Colonic mucosa (tissue), 4 donors: ENCODE results near the gene SMOC1. TPM values are rescaled to one million over a fixed set of nuclear protein-coding genes. Genes with fewer than 3 reads are reported as not detected.

Source experiments
- DNase-seq: peaks from one replicate; pipeline ENCODE4 v3.0.0-alpha.2; 2020
- H3K27ac ChIP-seq: fragments of 200-600 bp; one replicate; pipeline ENCODE4 v1.8.0; 2021
- H3K27me3 ChIP-seq: fragments of 200-600 bp; one replicate; pipeline ENCODE4 v1.8.0; 2021
- H3K36me3 ChIP-seq: fragments of 200-600 bp; one replicate; pipeline ENCODE4 v1.8.0; 2021
- H3K4me1 ChIP-seq: fragments of 200-600 bp; one replicate; pipeline ENCODE4 v1.8.0; 2021; ENCODE audit warnings: mild to moderate bottlenecking
- H3K4me3 ChIP-seq: fragments of 200-600 bp; one replicate; pipeline ENCODE4 v1.8.0; 2021
- H3K9ac ChIP-seq, 2 donors: one replicate each; pipeline ENCODE4 v1.7.0; 2013; ENCODE audit warnings: control low read depth in 2 of 2, low read depth in 2 of 2, low read length in 2 of 2
- H3K9me3 ChIP-seq: fragments of 200-600 bp; one replicate; pipeline ENCODE4 v1.8.0; 2021
- intact Hi-C: fragments of 100-400 bp; cut with DNase I; formaldehyde crosslinking; loops from one replicate; pipeline ENCODE4 v1.14.1; 2022
- total RNA-seq, 2 donors: library from RNA; stranded (reverse); fragmentation: NEBNext Ultra II Directional in 1 of 2; extraction: Animal tissue kit (Norgen Biotek cat#: 25700) in 1 of 2; gene quantifications; one replicate each; pipeline ENCODE4 v1.2.1, GENCODE V29; 2021
- TF ChIP-seq, protein P1 (sequence below): fragments of 200-600 bp; IDR thresholded peaks from one replicate; pipeline ENCODE4 v1.8.0; 2022; ENCODE audit warnings: antibody characterized with exemption, mild to moderate bottlenecking
- donor health status: healthy.
- donor health status: DM: no; HTN: no; CAD: no.
- donor health status: DM: no; HTN: no; CAD: no.

SMOC1 gene, protein sequence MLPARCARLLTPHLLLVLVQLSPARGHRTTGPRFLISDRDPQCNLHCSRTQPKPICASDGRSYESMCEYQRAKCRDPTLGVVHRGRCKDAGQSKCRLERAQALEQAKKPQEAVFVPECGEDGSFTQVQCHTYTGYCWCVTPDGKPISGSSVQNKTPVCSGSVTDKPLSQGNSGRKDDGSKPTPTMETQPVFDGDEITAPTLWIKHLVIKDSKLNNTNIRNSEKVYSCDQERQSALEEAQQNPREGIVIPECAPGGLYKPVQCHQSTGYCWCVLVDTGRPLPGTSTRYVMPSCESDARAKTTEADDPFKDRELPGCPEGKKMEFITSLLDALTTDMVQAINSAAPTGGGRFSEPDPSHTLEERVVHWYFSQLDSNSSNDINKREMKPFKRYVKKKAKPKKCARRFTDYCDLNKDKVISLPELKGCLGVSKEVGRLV
- under 1 TPM; 0.50 to 0.67 TPM for total RNA-seq

DNA sequence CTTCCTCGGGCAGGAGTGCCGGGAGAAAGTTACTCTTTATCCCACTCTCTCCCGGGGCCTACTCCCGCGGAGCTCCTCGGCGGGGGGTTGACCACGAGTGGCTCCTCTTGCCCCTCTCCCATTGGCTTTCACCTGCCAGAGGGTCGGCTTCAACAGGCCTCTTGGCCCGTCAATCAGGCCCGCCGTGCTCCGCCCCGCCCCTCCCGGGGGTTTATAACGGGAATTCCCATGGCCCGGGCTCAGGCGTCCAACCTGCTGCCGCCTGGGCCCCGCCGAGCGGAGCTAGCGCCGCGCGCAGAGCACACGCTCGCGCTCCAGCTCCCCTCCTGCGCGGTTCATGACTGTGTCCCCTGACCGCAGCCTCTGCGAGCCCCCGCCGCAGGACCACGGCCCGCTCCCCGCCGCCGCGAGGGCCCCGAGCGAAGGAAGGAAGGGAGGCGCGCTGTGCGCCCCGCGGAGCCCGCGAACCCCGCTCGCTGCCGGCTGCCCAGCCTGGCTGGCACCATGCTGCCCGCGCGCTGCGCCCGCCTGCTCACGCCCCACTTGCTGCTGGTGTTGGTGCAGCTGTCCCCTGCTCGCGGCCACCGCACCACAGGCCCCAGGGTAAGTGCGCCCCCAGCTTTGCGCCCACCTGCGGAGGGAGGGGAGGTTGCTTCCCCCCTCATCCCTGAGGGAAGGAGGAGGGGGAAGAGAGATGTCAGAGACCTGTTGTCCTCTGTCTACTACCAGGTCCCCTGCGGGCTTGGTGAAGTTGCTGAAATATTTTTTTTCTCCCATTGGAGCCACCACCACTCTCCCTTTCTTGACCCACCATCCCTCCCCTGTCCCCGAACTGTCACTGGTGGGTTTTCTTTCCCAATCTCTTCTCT is at the start of gene SMOC1:
SMOC1 (plus strand) TSS at position 242 of the 869 bp plus-strand sequence; CDS start at position 505, 263 bp downstream.
- Histone ChIP-seq H3K4me1 (no peaks in the 10 kb centered on the region), H3K4me3 (peak within 1 kb of the TSS; percentile 7), H3K9ac (peak within 1 kb of the TSS in 1 of 2 donors; percentile 24), H3K9me3 (no peaks in the 10 kb centered on the region), H3K27ac (no peak within 1 kb of the TSS), H3K36me3 (no peaks in the 10 kb centered on the region), H3K27me3 (peaks cover 21% of the 10 kb centered on the region)
- TF ChIP-seq, protein P1, sequence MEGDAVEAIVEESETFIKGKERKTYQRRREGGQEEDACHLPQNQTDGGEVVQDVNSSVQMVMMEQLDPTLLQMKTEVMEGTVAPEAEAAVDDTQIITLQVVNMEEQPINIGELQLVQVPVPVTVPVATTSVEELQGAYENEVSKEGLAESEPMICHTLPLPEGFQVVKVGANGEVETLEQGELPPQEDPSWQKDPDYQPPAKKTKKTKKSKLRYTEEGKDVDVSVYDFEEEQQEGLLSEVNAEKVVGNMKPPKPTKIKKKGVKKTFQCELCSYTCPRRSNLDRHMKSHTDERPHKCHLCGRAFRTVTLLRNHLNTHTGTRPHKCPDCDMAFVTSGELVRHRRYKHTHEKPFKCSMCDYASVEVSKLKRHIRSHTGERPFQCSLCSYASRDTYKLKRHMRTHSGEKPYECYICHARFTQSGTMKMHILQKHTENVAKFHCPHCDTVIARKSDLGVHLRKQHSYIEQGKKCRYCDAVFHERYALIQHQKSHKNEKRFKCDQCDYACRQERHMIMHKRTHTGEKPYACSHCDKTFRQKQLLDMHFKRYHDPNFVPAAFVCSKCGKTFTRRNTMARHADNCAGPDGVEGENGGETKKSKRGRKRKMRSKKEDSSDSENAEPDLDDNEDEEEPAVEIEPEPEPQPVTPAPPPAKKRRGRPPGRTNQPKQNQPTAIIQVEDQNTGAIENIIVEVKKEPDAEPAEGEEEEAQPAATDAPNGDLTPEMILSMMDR: no peak
- peak; percentile 32 for DNase-seq
- intact Hi-C loops: loop anchor here (5.0 kb wide), 3 partner anchors 133 to 438 kb away; no protein-coding TSS in a partner anchor

DNA sequence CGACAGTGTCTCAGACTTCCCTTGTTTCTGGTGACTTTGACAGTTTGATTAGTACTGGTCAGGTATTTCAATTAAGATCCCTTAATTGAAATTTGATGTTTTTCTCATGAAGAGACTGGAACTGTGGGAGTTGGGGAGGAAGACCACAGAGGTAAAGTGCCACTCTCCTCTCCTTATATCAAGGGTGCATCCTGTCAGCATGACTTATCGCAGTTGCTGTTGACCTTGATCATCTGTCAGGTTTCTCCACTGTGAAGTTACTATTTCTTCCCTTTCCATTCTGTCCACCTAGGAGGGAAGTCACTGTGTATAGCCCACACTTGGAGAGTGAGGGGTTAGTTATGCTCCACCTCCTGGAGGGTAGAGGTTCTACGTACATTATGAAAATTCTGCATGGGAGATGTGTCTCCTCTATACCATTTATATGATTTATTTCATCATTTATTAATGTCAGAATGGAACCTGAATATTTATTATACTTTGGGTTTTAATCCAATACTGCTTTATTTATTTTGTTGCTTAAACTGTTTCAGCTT is 40.3 kb upstream of the SMOC1 start:
- H3K36me3 ChIP-seq: no peaks in the 10 kb centered on the region
- no peak for DNase-seq
- H3K4me3 ChIP-seq: no peak overlapping the region
- H3K27ac ChIP-seq: no peak overlapping the region
- H3K4me1 ChIP-seq: no peaks in the 10 kb centered on the region
- intact Hi-C loops: no loop called here
- TF ChIP-seq, protein P1: no peak
- no peaks in the 10 kb centered on the region for H3K27me3 ChIP-seq
- no peaks in the 10 kb centered on the region for H3K9me3 ChIP-seq
- H3K9ac ChIP-seq: no peak overlapping the region

DNA sequence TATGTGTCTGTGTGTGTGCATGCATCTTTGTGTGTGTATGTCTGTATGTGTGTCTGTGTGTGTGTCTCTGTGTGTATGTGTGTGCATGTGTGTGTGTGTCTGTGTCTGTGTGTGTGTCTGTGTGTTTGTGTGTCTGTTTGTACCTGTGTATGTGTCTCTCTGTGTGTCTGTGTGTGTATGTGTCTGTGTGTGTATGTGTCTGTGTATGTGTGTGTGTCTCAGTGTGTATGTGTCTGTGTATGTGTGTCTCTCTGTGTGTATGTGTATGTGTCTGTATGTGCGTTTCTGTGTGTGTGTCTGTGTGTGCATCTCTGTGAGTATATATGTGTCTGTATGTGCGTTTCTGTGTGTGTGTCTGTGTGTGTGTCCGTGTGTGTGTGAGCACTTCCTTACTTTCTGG is 39.6 kb upstream of the SMOC1 start:
- Histone ChIP-seq H3K36me3 (no peaks in the 10 kb centered on the region), H3K9ac (no peak overlapping the region), H3K4me1 (no peaks in the 10 kb centered on the region), H3K27ac (no peak overlapping the region), H3K27me3 (no peaks in the 10 kb centered on the region), H3K9me3 (no peaks in the 10 kb centered on the region), H3K4me3 (no peak overlapping the region)
- intact Hi-C loops: no loop called here
- DNase-seq: no peak
- TF ChIP-seq, protein P1: no peak

DNA sequence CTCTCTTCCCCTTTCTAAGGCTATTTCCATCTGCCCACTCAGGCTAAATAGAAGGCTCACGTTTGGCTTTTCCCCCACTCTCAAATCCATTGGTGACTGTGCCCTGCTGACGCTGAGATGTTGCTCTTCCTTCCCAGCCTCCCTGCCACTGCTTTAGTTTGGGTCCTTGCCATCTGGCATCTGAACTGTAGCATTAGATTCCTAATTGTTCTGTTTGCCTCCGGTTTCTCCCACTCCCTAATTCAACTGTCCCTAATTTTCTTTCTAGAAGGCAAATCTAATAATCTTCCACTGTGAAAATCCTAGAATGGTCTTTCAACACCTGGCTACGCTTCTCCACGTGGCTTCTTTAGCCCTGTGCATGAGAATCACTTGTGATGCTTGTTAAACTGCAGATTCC is 37.6 kb upstream of the SMOC1 start:
- Histone ChIP-seq H3K27me3 (no peaks in the 10 kb centered on the region), H3K9ac (no peak overlapping the region)
- no peak for DNase-seq

More for the DNA sequence above, 37.6 kb upstream of the SMOC1 start:
- TF ChIP-seq, protein P1: no peak
- Histone ChIP-seq H3K9me3 (no peaks in the 10 kb centered on the region), H3K4me3 (no peak overlapping the region), H3K4me1 (no peaks in the 10 kb centered on the region), H3K27ac (no peak overlapping the region), H3K36me3 (no peaks in the 10 kb centered on the region)
- intact Hi-C loops: no loop called here
